Prostate gland (tissue), 2 donors: ENCODE measurements around the gene TNRC6B.

Experiments used
- CTCF ChIP-seq, 4 experiments: fragments of 200-600 bp in 2 of 4; fragments of 450-650 bp in 2 of 4; sonication (generic) in 2 of 4; IDR thresholded peaks; 1 replicate in 3 of 4; 2 replicates in 1 of 4; pipeline ENCODE4 v1.5.1; 2016 to 2019; ENCODE audit warnings: antibody characterized with exemption in 4 of 4, mild to moderate bottlenecking in 2 of 4, moderate library complexity in 2 of 4
- POLR2A ChIP-seq: fragments of 450-650 bp; IDR thresholded peaks from one replicate; pipeline ENCODE4 v1.6.1; 2016; ENCODE audit warnings: antibody characterized with exemption, mild to moderate bottlenecking

DNA sequence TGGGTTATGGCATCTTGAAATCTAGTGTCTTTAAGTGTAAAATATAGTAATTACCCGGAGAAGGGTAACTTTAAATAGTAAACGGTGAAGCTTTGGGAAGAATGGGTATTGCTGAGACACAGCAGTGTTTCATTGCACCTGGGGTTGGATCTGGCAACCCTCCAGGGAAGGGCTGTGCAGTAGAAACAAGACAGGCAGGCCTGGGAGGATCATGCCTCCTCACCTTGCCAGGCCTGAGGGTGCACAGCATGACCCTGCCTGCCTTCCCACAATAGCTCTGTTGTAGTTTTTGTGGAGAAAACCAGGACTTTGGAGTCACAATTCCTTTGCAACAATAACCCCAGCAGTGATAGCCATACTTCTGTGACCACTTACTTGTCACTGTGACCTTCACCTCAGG is 104.0 kb downstream of the TNRC6B start:
- TF ChIP-seq CTCF (IDR thresholded peaks at IDR 0.05): no peak
- no peak for TF ChIP-seq POLR2A
